GM19328 (cell line): ENCODE results near the gene TAOK1.
A peak's percentile ranks its signal among the peaks of the same experiment; 100 is the strongest.

Source experiments
- ATAC-seq: cut with Tn5 transposase; IDR thresholded peaks from one replicate; pipeline ENCODE4 v1.9.1; 2021; ENCODE audit warnings: mild to moderate bottlenecking, moderate library complexity; ENCODE audit not compliant: unreplicated experiment

Gene TAOK1

DNA sequence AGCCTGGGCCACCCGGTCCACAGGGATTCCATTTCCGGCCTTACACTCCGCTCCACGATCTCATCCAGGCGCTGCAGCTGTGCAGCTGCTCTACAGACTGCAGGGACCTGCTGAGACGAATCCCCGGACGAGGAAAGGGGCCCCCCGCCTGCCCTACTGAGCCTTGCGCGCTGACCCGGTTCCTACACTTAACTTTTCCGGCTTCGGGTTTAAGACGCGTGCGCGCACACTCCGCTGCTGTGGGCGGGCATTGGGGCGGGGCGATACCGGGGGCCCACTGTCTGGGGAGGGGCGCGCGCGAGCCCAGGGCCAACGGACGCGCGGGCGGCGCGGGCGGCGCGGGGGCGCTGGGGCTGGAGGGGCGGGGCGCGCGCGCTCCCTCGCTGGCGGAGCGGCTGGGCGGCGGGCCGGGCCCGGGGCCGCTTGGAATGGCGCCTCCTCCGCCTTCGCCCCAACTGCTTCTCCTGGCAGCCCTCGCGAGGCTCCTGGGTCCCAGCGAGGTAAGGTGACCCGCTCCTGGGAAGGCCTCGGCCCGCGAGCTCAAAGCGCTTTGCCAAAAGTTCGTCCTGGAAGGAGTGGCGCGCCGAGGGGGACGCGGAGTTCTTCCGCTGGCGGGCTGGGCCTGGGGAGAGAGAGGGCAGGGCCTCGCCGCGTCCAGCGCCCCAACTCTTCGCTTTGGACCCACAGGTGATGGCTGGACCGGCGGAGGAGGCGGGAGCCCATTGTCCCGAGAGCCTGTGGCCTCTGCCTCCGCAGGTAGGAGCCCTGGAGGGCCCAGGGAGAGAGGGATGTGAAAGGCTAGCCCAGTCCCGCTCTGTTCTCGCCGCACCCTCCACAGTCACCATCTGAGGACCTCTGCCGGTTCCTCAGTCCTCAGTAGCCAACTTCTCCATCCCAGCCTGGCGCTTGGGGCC lies 178.4 kb downstream of the TAOK1 start, which contains the start of gene TP53I13:
Gene TP53I13 (plus strand): TSS at position 371 of the 914 bp plus-strand sequence. CDS start 58 bp downstream, at position 429.
- ATAC-seq = peak; percentile 35

DNA sequence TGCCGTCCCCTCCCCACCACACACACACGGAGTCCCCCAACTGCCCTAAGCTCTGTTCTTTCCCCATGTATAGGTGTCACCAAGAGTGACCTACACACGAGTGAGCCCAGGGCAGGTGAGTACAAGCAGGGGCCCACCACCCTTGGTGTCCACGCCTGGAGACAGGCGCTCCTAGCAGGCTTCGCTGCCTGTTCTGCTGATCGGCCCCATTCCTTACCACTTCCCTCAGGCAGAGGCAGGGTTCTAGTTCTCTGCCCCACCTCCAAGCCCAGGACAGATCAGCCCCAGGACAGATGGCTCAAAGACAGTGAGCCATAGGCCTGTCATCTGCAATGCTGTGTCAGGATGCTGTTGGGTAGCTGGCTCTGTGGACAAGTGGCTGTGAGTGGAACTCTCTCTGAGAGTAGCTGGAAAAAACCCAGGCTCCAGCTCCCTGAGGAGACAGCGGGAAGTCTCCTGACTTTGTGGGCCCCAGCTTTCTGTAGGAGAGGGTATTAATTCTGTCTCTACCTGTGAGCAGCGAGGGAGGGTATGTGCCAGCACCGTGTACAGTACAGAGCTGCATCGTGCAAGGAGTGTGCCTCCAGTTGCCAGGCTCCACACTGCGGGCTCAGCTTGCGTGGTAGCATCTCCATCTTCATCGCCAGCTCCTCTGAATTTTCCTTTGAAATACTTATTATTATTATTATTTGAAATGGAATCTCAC lies 179.2 kb downstream of the TAOK1 start:
- ATAC-seq = no peak

DNA sequence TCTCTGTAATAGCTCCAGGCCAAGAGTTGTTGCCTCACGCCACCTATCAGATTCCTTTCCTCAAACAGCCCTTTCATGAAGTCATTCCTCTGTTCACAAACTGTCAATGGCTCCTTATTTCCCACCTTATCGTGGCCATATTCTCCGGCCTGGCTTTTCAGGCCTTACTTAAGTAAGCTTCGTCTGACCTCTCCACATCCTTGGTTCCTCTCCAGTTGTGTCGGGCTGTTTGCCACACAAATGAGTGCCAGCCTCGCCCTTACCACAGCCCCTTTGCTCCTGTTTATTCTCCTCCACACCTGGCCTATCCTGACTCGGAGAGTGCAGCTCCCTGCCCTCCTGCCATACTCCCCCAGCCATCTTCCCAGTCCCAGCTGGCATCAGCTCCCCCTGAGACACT lies 180.4 kb downstream of the TAOK1 start:
- no peak for ATAC-seq

DNA sequence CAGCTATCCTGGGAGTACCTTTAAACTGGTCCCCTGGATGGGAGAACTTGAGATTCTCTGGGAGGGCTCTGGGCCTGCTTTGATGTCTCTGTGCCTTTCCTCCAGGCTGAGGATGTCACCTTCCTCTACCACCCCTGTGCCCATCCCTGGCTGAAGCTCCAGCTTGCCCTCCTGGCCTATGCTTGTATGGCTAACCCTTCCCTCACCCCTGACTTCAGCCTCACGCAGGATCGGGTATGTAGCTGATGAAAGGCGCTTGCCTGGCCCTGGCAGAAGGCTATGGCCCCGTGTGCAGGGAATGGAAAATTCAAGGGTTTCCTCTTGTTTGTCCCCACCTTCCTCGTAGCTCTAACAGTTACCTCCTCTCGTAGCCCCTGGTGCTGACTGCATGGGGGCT lies 181.3 kb downstream of the TAOK1 start:
- no peak for ATAC-seq

DNA sequence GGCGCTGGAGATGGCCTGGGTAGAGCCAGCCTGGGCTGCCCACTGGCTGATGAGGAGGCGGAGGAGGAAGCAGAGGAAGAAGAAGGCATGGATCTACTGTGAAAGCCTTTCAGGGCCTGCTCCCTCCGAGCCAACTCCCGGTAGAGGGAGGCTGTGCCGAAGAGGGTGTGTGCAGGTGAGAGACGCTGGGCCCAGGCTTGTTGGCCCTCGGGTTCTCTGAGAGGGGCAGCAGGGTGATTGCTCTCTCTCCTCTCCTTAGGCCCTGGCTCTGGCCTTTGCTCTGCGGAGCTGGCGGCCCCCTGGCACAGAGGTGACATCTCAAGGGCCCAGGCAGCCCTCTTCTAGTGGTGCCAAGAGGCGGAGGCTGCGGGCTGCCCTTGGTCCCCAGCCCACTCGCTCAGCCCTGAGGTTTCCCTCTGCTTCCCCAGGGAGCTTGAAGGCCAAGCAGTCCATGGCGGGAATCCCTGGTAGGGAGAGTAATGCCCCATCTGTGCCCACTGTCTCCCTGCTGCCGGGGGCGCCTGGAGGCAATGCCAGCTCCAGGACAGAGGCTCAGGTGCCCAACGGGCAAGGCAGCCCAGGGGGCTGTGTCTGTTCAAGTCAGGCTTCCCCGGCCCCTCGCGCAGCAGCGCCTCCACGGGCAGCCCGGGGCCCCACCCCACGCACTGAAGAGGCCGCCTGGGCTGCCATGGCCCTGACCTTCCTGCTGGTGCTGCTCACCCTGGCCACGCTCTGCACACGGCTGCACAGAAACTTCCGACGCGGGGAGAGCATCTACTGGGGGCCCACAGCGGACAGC lies 181.9 kb downstream of the TAOK1 start:
- no peak for ATAC-seq

DNA sequence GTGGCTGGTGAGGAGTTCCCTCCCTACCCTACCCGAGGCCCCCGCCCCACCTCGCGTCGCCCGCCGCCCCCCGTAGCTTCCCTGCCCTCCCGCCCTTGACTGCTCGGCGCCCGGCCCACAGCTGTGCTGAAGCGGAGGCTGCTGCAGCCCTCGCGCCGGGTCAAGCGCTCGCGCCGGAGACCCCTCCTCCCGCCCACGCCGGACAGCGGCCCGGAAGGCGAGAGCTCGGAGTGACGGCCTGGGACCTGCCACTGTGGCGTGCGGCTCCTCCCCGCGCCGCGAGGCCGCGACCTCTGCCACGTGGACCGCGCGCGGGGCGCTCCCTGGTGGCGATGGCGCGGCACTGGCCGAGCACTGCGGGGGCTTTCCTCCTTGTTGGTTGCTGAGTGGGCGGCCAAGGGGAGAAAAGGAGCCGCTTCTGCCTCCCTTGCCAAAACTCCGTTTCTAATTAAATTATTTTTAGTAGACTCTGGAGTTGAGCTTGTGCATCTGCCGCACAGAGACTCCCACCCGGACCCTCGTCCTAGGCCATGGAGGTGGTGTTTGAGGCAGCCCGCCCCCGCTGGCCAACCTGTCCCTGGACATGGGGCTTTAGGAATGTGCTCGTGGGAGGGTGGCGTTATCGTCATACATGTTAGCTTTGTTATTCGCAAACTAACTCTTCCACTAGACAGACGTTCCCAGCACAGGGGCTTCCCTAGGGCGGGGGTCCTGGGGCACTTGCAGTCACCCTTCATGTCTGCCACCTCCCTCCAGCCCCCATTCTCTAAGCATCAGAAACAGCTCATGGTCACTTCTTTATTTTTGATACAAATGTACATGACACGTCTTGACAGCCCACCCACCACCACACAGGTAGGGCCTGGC lies 182.8 kb downstream of the TAOK1 start:
- no peak for ATAC-seq

DNA sequence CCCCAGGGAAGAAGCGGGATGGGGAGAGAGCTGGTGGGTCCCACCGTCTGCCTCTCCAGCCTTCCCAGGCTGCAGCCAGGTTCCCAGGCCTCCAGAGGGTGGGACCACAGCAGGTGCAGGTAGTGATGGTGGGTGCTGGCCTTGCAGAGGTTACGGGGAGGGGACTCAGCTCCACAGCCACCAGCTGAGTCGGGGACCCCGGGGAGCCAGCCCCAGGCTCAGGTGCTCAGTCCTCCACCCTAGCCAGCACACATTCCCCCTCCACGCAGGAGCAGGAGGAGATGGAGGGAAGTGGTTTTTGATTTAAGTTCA lies 183.4 kb downstream of the TAOK1 start:
- ATAC-seq = no peak

DNA sequence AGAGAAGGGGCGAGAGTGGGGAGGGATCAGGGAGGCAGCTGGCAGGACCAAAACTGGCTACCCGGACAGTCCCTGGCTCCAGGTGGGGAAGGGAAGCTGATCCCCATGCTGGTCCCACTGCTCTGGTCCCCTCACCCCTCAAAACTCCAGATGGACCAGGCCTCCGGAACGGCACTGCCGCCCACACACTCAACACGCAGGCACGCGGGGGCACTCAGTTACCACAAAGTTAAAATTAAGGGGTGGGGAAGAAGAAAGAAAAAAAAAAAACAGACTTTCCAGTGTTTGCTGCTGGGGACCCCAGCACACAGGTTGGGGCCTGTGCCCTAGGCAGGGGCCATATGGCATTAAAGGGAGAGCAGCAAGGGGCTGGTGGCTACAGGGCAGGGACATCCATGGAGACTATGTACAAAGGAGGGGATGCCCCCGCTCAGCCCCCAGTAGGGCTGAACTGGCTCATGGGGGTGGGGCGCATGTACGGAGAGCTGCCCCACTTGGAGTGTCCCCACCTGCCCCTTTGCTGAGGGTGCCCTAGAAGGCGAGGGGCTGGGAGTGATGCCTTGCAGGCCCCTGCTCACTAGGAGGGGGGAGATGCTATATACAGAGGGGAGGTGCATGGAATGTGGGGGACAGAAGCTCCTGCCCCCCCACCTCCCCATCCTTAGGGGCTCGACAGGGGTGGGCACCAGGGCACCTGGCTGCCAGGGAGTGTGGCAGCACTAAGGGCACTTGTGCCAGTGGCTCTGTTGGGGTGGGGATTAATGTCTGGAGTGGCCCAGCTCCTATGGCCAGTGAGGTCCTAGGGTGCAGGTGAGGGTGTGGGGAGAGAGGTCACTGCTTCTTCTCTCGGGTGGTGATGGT lies 183.9 kb downstream of the TAOK1 start:
- ATAC-seq = no peak

DNA sequence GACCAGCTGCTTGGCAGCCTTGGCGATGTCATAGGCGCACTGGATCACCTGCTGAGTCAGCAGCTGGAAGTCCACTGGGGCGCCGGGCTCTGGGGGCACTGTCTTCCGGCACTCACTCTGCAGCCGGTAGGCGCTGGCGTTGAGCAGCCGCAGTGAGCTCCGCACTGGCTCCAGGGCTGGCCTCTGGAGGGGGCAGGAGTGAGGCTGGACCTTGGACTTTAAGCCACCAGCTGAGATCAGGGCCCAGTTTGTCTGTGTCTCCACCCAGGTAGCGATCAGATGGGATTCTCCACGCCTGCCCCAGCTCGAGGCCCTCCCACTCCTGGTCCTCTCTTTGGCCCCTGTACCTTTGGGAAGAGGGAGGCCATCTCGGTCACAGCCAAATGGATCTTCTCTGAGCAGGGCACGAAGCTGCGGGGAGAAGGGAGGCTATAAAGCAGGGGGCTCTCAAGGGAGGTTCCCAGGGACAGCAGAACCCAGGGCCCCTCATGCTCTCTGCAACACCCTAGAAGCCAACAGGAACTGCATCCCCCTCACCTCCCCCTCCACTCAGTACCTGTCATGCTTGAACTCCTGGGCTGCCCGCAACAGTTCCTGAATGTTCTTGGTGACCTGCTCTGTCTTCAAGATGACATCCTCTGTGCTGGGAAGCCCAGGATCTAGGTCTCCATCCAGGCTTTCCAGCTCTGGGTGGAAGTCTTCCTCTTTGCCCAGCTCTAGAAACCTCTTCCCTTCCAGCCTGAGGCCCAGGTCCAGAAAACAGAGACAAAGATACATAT lies 184.8 kb downstream of the TAOK1 start:
- no peak for ATAC-seq

DNA sequence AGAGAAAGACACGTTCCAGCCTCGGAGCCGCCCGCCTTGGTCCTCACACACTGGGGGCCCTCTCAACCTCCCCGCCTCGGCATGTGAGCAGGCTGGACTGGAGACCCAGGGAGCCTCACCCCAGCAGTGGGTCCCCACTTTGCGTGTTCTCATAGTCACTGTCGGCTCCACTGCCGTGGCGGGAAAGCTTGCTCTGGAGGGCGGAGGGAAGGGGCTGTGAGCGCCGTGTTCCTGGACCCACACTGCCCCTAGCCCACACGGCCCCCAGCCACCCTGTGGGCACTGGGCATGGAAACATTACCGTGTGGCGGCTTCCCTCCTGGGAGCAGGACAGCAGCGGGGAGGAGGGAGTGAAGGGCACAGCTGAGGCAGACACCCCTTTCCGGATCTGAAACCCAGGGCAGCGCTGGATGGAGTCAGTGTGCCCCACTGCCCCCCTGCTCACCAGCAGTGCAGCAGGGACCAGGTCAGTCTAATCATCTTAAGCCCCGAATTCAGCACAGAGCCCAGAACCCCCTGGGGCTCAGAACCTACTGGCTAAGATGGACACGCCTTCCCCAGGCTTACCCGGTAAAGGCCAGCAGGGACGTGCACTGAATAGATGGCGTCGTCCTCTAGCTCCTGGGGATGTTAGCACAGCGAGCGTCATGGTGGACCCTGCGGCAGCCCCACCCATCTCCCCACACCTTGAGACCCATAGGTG lies 185.5 kb downstream of the TAOK1 start:
- no peak for ATAC-seq

DNA sequence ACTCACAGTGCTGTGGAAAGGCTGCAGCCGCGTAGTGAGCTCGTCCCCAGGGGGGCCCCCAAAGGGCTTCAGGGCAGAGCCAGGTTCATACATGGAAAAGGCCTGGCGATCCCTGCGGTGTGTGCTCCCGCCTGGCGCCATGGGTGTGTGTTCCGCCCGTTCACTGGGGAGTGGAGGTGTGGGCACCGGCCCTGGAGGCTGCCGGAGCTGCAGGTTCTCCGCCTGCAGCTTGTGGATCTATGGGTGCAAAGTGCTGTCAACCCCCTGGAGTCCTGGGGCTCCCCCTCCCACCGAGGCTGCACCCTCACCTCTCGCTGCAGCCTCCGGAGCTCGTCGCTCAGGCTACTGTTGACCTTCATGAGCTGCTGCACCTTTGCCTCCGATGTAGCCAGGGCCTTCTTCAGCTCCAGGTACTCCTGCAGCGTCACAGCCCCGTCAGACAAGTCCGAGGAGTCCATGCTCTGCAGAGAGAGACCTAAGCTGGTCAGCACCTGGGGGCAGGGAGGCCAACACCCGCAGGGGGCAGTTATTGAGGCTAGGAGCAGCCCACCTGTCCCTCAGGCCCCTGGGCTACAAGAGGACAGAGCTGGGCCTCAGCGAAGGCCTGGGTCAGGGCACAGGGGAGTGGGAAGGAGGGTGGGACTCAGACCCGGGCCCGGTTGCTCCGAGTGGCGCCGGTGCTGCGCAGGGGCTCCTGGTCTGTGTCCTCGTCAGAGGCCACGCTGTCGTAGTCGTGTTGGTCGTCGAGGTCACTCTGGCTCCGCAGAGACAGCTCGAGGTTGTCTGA lies 186.2 kb downstream of the TAOK1 start:
- ATAC-seq = no peak

DNA sequence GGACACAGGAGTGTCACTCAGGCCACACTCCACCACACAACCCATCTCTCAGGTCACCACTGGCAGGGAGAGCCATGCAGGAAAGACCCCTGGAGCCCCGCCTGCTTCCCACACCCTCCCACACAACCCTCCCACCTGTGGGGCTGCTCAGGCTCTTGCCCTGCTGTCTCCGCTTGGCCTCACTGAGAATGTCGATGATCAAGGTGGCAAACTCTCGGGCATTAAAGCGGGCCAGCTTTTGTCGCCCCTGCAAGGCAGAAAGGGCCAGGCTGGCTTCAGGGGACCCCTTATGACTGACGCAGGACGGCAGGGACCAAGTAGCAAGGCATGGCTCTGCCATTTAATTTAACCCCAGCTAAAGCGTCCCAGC lies 186.8 kb downstream of the TAOK1 start:
- ATAC-seq = no peak

DNA sequence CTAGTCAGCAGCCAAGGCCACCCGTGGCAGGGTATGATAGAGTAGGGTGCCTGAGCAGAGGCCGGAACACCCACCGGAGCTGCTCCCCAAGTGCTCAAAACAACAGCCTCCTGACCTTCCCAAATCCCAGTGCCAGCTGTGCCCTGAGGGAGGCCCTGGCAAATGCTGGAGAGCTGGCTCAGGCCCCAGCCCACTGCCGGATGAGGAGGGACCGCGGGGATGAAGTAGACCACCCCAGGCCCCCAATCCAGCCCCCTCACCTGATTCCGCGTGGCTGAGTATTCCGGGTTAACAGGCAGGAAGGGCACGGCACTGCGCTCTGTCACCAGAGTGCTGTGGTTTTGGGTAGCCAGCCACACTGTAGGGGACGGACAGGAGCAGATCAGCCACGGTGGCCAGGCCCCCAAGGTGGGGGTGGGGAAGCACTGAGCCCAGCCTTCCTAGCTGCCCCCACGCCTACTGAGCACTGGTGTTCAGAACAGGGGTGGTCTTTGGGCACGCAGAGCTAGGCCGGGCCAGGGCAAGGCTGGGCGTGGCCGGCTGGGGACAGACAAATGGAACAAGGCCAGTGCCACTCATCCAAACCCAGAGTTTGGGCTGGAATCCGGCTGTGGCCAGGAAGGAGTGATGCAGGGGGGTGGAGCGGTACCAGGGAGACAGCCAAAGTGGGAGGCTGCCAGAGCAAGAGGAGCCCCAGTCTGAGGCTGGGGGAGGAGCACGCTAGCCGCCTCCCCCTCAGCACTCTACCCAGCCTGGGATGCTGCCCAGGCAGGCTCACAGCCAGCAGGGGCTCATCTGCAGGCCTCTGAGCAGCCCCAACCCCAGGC lies 187.4 kb downstream of the TAOK1 start:
- ATAC-seq = no peak

DNA sequence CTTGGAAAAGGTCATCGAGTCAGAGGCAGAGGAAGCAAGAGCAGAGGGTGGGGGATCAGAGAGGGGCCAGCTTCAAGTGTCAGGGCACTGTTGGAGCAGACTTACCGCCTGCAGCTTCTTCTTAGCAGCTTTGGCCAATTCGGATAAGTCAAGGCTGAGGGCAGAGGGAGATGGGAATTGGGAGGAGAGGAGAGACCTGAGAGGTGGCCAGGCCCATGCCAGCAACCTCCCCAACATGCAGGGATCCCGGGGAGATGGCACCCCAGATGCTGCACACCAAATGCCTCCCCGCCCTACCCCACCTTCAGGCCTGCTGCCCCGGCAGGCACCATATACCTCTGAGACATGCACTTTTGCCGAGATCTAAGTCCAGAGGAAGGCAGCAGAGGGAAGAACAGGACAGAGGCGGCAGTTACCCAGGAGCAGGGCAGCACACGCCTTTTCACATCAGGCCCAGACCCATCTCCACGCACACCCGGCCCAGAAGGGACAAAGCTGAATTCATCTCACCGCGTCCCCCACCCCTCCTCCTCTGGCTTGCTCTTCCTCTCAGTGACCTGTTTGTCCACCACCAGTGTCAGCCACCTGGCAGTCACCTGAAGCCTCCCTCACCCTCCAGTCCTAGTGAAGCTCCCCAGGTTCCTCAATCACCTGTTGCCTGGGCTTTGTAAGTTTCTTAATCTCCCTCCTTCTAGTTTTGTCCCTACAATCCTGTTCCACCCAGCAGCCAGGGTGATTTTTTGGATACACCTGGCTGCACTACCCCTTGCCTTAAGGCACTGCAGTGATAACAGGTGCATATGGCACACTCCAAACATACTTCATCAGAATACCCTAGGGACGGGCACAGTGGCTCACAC lies 188.7 kb downstream of the TAOK1 start:
- ATAC-seq = no peak

DNA sequence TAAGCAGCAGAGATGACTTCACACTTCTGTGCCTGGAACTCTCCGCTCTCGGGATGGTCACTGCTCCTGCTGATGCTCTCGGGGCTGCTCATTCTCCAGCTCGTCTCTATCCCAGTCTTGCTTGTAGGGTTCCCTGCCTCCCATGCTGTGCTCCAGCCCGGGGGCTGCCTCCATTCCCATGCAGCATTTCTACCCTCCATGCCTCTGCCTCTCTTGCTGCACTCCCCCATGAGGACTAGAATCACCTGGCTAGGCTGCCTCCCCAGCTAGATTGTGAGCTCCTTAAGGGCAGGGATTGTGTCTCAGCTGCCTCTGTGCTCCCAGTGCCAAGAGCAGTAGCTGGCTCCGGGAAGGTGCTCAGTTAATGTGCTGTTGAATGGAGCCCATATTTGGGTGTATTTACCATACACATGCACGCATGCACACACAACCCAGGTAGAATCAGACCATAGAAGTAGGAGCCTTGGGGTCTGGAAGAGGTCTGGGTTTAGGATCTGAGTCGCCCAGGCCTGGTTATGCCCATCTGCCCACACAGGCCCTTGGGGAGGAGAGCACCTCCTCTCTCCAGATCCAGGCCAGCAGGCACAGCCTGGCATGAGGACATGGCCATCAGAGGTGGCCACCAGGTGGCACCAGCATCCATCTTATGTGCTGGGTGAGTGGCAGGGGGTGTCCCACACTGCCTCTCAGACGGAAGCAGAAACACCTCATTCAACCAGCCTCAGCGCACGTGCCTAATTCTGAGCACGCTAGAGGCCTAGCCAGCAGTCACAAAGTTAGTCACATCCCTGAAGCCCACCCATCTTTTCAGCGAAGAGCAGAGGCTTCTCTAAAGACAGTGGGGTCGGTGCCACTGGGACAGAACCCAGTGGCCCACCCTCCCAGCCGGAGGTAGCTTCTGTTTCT lies 190.0 kb downstream of the TAOK1 start:
- no peak for ATAC-seq
